Measurements from ENCODE around the gene TNNI3K. TPM values are rescaled to one million over a fixed set of nuclear protein-coding genes. Genes with fewer than 3 reads are reported as not detected.

TNNI3K gene
- total RNA-seq, 1 donor from 2014 or later: not detected

DNA sequence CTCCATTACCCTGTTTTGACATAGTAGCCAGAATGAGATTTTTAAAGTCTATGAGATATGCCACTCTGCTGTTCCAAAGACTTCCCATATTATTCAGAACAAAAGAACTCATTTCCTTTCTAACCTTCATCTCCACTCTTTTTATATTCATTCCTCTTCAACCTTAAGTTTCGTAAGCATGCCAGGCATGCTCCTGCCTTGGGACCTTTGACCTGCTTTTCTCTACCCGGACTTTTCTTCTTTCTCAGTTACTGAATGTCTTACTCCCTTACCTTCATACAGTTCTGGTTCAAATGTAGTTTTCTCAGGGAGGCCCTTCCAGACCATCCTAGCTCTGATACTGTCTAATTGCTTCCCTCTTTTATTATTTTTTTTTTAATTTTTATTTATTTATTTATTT lies 81.1 kb downstream of the TNNI3K start:
- H3K27ac Mint-ChIP-seq: no peak overlapping the region

DNA sequence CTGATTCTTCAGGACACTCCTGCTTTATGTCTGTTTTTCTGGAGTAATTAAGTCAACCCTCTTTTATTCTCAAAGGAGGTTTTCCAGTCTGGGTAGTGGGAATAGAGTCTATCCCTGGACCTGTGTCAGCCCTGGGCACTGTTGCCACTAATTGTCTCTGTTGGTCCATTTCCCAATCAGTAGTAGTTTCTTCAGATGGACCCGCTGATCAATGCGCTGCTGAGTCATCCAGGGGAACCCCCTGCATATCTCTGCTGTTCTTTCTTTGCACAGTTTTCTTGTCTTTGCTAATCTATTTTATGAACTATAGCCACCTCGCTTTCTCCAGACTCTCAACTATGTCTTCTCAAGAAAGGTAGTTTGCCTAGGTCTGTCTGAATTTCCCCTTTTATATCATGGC lies 82.5 kb downstream of the TNNI3K start:
- no peaks in the 10 kb centered on the region for H3K9me3 Mint-ChIP-seq
- H3K27ac Mint-ChIP-seq: no peak overlapping the region
- DNase-seq (ENCODE audit: extremely low spot score, unreplicated experiment): no peak
- H3K4me1 Mint-ChIP-seq (ENCODE audit: unreplicated experiment): no peaks in the 10 kb centered on the region
- TF ChIP-seq, protein P1, sequence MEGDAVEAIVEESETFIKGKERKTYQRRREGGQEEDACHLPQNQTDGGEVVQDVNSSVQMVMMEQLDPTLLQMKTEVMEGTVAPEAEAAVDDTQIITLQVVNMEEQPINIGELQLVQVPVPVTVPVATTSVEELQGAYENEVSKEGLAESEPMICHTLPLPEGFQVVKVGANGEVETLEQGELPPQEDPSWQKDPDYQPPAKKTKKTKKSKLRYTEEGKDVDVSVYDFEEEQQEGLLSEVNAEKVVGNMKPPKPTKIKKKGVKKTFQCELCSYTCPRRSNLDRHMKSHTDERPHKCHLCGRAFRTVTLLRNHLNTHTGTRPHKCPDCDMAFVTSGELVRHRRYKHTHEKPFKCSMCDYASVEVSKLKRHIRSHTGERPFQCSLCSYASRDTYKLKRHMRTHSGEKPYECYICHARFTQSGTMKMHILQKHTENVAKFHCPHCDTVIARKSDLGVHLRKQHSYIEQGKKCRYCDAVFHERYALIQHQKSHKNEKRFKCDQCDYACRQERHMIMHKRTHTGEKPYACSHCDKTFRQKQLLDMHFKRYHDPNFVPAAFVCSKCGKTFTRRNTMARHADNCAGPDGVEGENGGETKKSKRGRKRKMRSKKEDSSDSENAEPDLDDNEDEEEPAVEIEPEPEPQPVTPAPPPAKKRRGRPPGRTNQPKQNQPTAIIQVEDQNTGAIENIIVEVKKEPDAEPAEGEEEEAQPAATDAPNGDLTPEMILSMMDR (conservative IDR thresholded peaks at IDR 0.05): no peak
- no peak overlapping the region for H3K4me3 Mint-ChIP-seq
- H3K27me3 Mint-ChIP-seq: no peaks in the 10 kb centered on the region
- H3K36me3 Mint-ChIP-seq: no peaks in the 10 kb centered on the region

More for the DNA sequence above, 81.1 kb downstream of the TNNI3K start:
- TF ChIP-seq, protein P1 (conservative IDR thresholded peaks at IDR 0.05): no peak
- H3K9me3 Mint-ChIP-seq: no peaks in the 10 kb centered on the region
- DNase-seq (ENCODE audit: extremely low spot score, unreplicated experiment): no peak
- no peaks in the 10 kb centered on the region for H3K4me1 Mint-ChIP-seq (ENCODE audit: unreplicated experiment)
- no peak overlapping the region for H3K4me3 Mint-ChIP-seq
- H3K27me3 Mint-ChIP-seq: no peaks in the 10 kb centered on the region
- H3K36me3 Mint-ChIP-seq: no peaks in the 10 kb centered on the region

DNA sequence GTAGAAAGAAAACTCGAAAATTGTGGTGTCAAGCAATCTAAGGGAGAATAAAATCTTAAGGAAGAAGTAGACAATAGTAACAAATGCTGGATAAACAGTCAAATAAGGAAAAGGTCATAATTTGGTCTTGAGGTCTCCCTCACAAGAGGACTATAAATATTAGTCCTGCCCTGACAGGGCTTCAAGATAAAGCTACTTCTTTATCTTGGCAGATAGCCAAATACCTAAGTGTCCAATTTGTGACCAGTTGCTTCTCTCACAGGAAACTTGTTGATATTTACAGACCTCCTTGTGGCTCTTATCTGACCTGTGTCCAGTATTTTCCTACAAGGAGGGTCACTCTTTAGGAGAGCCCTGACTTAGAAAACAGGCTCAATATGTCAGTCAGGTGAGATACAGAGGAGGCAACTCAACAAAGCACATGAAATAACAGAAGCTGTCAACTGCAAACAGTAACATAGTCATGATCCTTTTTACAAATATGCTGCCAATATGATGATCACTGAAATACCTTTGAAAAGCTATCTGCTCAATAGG lies 88.8 kb downstream of the TNNI3K start:
- no peak overlapping the region for H3K4me3 Mint-ChIP-seq
- TF ChIP-seq, protein P1 (conservative IDR thresholded peaks at IDR 0.05): no peak
- no peak for DNase-seq (ENCODE audit: extremely low spot score, unreplicated experiment)
- no peak overlapping the region for H3K27ac Mint-ChIP-seq
- H3K27me3 Mint-ChIP-seq: no peaks in the 10 kb centered on the region
- H3K9me3 Mint-ChIP-seq: no peaks in the 10 kb centered on the region
- H3K4me1 Mint-ChIP-seq (ENCODE audit: unreplicated experiment): no peaks in the 10 kb centered on the region
- H3K36me3 Mint-ChIP-seq: no peaks in the 10 kb centered on the region

DNA sequence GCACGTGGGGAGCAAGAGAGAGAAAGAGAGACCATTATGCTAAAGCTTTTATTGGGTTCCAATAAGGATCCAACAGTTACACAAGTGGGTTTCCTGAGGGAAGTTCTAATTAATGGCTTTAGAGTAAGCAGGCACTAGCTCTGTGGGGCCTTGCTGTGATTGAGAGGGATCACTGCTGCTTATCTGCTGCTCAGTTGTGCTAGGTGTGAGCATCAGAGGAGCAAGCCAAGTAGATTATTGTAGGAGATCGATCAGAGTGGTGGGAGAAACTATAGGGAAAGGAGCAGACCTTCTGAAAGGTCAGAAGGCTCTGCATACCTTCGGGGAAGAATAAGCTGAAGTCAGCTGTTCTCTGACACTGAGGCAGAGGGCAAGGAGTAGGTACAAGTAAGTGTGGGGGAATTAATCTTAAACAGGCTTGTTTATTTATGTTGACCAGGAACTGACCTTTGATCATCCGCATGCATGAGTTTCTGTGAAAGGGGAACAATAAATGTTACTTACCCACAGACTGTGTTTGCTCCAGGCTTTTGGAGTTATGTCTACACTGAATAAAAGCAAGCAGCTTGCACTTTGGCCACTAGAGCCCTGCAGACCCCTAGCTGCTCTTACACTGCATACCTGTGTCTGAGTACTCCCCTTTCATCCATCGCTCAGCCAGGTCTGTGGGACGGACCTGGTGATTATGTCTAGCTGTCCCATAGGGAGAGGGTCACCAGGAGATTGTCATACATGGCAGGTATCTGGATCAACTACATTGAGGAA lies 89.7 kb downstream of the TNNI3K start:
- no peaks in the 10 kb centered on the region for H3K9me3 Mint-ChIP-seq
- H3K4me3 Mint-ChIP-seq: no peak overlapping the region
- no peak overlapping the region for H3K27ac Mint-ChIP-seq
- no peak for DNase-seq (ENCODE audit: extremely low spot score, unreplicated experiment)
- no peaks in the 10 kb centered on the region for H3K36me3 Mint-ChIP-seq
- H3K27me3 Mint-ChIP-seq: no peaks in the 10 kb centered on the region
- TF ChIP-seq, protein P1 (conservative IDR thresholded peaks at IDR 0.05): no peak
- H3K4me1 Mint-ChIP-seq (ENCODE audit: unreplicated experiment): no peaks in the 10 kb centered on the region

DNA sequence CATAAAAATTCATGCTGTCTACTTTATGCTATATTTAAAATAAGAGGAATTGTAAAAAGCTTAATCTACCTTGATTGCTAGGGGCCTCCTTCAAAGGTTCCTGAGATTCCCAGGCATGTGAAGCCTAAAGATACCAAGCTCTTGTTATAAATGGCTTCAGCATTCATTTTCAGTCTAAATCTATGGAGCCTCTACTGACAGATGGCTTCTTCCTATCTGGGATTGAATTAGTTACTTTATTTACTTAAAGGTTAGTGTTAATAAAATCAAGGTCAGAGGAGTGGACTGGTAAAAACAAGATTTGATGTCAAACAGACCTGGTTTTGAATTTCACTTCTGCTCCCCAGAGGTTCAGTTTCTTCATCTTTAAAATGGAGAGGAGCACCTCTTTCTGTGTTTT lies 93.7 kb downstream of the TNNI3K start:
- no peak overlapping the region for H3K4me3 Mint-ChIP-seq
- H3K27me3 Mint-ChIP-seq: no peaks in the 10 kb centered on the region
- TF ChIP-seq, protein P1 (conservative IDR thresholded peaks at IDR 0.05): no peak
- DNase-seq (ENCODE audit: extremely low spot score, unreplicated experiment): no peak
- no peaks in the 10 kb centered on the region for H3K36me3 Mint-ChIP-seq
- H3K9me3 Mint-ChIP-seq: no peaks in the 10 kb centered on the region
- H3K4me1 Mint-ChIP-seq (ENCODE audit: unreplicated experiment): no peaks in the 10 kb centered on the region
- no peak overlapping the region for H3K27ac Mint-ChIP-seq
